ENCODE measurements around the gene IGF2BP3.

Gene IGF2BP3

DNA sequence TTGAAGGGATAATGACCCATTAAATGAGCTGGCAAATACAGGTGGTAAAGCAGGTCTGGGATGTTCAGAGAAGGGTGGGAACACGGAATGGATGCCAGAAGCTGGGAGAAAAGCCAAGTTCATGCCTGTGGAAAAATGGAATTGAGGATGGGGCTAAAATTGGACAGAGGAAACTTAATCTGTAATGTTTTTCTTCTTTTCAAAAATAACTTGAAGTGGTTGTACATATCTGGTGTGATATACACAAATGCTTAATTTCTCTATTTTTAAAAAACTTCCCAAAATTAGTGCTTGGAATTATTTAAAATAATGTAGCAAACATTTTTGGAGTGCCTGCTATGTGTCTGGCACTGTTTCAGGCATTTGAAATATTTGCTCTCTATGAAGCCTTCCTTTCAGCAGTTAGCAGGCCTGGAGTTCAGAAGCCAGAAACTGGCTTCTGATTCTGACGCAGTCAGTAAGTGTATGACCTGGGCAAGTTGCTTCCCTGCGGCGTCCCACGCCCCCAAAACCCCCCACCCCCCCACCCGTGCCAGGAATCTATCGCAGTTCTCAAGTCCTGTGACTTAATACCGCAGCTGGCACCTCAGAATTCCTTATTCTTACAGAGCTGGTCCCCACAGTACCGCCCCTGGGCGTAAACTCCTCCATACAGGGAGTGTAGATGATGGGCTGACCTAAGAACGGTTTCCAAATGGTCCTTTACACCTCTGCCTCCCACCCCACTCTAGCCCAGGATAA lies 172.0 kb downstream of the IGF2BP3 start:
- H3K27ac Mint-ChIP-seq: peak overlapping the region; percentile 95 to 99 (median 96)
- no peaks in the 10 kb centered on the region for H3K9me3 Mint-ChIP-seq
- H3K36me3 Mint-ChIP-seq (ENCODE audit: low read depth): peaks cover 12% of the 10 kb centered on the region
- H3K4me3 Mint-ChIP-seq: peak overlapping the region; percentile 91 to 97 (median 96)
- TF ChIP-seq, protein P1, sequence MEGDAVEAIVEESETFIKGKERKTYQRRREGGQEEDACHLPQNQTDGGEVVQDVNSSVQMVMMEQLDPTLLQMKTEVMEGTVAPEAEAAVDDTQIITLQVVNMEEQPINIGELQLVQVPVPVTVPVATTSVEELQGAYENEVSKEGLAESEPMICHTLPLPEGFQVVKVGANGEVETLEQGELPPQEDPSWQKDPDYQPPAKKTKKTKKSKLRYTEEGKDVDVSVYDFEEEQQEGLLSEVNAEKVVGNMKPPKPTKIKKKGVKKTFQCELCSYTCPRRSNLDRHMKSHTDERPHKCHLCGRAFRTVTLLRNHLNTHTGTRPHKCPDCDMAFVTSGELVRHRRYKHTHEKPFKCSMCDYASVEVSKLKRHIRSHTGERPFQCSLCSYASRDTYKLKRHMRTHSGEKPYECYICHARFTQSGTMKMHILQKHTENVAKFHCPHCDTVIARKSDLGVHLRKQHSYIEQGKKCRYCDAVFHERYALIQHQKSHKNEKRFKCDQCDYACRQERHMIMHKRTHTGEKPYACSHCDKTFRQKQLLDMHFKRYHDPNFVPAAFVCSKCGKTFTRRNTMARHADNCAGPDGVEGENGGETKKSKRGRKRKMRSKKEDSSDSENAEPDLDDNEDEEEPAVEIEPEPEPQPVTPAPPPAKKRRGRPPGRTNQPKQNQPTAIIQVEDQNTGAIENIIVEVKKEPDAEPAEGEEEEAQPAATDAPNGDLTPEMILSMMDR (IDR thresholded peaks at IDR 0.05; ENCODE audit: unreplicated experiment in 3 of 3): no peak
- H3K4me1 Mint-ChIP-seq: peaks cover 45% of the 10 kb centered on the region
- H3K27me3 Mint-ChIP-seq (ENCODE audit: low read depth): peaks cover 5% of the 10 kb centered on the region

DNA sequence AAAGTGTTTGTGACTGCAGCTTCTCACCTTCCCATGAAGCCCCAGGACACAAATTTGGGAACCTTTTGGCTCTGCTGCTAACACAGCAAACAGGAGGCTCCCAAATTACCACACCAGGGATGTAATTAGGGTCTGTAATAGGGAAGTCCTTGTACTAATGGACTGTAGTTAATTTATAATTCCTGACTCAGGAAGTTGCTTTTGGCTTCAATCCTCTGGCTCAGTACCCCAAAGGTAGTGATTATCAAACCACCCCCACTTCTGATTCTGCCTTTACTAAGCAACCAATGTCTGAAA lies 174.9 kb downstream of the IGF2BP3 start:
- TF ChIP-seq, protein P1 (IDR thresholded peaks at IDR 0.05; ENCODE audit: unreplicated experiment in 3 of 3): no peak
- H3K27ac Mint-ChIP-seq: no peak overlapping the region
- peaks cover 25% of the 10 kb centered on the region for H3K4me1 Mint-ChIP-seq
- H3K36me3 Mint-ChIP-seq (ENCODE audit: low read depth): no peaks in the 10 kb centered on the region
- peaks cover 5% of the 10 kb centered on the region for H3K27me3 Mint-ChIP-seq (ENCODE audit: low read depth)
- no peaks in the 10 kb centered on the region for H3K9me3 Mint-ChIP-seq
- H3K4me3 Mint-ChIP-seq: no peak overlapping the region

GRCh38 chr7:23294549-23295400 lies 175.5 kb downstream of the IGF2BP3 start:
- TF ChIP-seq, protein P1 (IDR thresholded peaks at IDR 0.05; ENCODE audit: unreplicated experiment in 3 of 3): no peak
- H3K27me3 Mint-ChIP-seq (ENCODE audit: low read depth): peaks cover 5% of the 10 kb centered on the region
- H3K9me3 Mint-ChIP-seq: no peaks in the 10 kb centered on the region
- H3K4me1 Mint-ChIP-seq: peaks cover 19% of the 10 kb centered on the region
- H3K27ac Mint-ChIP-seq: no peak overlapping the region
- no peak overlapping the region for H3K4me3 Mint-ChIP-seq
- H3K36me3 Mint-ChIP-seq (ENCODE audit: low read depth): no peaks in the 10 kb centered on the region

GRCh38 chr7:23293500-23294073 lies 176.7 kb downstream of the IGF2BP3 start:
- Mint-ChIP-seq H3K9me3 (no peaks in the 10 kb centered on the region), H3K27ac (no peak overlapping the region), H3K36me3 (ENCODE audit: low read depth) (no peaks in the 10 kb centered on the region), H3K4me1 (peaks cover 12% of the 10 kb centered on the region), H3K4me3 (no peak overlapping the region), H3K27me3 (ENCODE audit: low read depth) (peaks cover 5% of the 10 kb centered on the region)
- TF ChIP-seq, protein P1 (IDR thresholded peaks at IDR 0.05; ENCODE audit: unreplicated experiment in 3 of 3): no peak

- TF ChIP-seq, protein P1 (IDR thresholded peaks at IDR 0.05; ENCODE audit: unreplicated experiment in 3 of 3): no peak
- no peak overlapping the region for H3K27ac Mint-ChIP-seq
- no peaks in the 10 kb centered on the region for H3K9me3 Mint-ChIP-seq
- H3K36me3 Mint-ChIP-seq (ENCODE audit: low read depth): no peaks in the 10 kb centered on the region
- H3K27me3 Mint-ChIP-seq (ENCODE audit: low read depth): peaks cover 5% of the 10 kb centered on the region
- H3K4me3 Mint-ChIP-seq: no peak overlapping the region
- H3K4me1 Mint-ChIP-seq: peaks cover 5% of the 10 kb centered on the region
Observed at GRCh38 chr7:23292623-23293022, 177.7 kb downstream of the IGF2BP3 start.

Measured in nephron (organoid).